Adipocyte (in vitro differentiated cells): ENCODE measurements around the gene TNN.

ENCODE experiments used
- DNase-seq: peaks from one replicate; pipeline ENCODE4 v3.0.0-alpha.2; 2015; ENCODE audit warnings: low read depth
- H3K27me3 ChIP-seq: replicated peaks from 2 replicates; pipeline ENCODE4 v1.7.0; 2013; ENCODE audit warnings: mild to moderate bottlenecking, low read length, moderate library complexity; ENCODE audit not compliant: control insufficient read depth, insufficient read depth
- H3K36me3 ChIP-seq: 2 replicates; pipeline ENCODE4 v1.7.0; 2013; ENCODE audit warnings: low read length, mild to moderate bottlenecking, moderate library complexity; ENCODE audit not compliant: control insufficient read depth, insufficient read depth, severe bottlenecking
- H3K4me1 ChIP-seq: 2 replicates; pipeline ENCODE4 v1.7.0; 2013; ENCODE audit warnings: mild to moderate bottlenecking, low read length, moderate library complexity; ENCODE audit not compliant: control insufficient read depth, insufficient read depth
- H3K4me3 ChIP-seq: 2 replicates; pipeline ENCODE4 v1.7.0; 2013; ENCODE audit warnings: mild to moderate bottlenecking, low read length, moderate library complexity
- H3K9ac ChIP-seq: 2 replicates; pipeline ENCODE4 v1.7.0; 2013; ENCODE audit warnings: mild to moderate bottlenecking, low read length, moderate library complexity
- H3K9me3 ChIP-seq: 2 replicates; pipeline ENCODE4 v1.7.0; 2013; ENCODE audit warnings: mild to moderate bottlenecking, low read length, moderate library complexity; ENCODE audit not compliant: control insufficient read depth

TNN gene

DNA sequence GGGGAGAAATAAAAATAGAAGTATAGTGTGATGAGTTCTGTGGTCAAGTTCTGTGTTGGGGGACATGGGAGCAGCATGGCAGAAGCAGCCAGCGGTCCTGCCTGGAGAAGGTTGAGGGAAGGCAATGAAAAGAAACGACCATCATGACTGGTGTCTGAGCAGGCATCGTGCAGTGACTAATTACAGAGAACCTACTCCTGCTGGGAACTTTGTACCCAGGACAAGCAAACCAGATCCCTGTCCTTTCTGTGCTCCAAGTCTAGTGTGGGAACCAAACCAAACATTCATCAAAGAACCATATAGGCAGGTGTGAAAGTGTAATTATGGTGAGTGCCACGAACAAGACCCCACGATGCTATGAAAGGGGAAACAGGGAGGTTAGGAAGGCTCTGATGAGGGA lies 99.1 kb downstream of the TNN start:
- no peak overlapping the region for H3K9ac ChIP-seq

DNA sequence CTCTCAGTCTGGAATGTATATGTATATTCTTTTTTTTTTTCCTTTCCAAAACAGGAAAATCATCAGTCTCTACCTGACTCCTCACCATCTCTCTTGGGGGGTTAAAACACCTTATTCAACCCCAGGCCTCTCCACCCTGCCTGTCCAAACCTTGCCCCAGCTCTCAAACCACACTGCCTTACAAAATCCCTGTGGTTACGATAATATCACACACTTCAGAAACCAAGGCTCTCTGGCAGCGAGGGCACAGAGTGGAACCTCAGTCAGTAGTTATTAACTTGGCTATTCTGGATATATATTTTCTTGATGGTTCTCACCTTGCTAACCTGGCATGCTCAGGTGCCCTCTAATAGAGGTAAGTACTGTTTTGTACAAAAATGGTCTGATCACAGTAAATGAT lies 100.2 kb downstream of the TNN start:
- H3K4me1 ChIP-seq, result no peaks in the 10 kb centered on the region
- no peaks in the 10 kb centered on the region for H3K9me3 ChIP-seq
- H3K9ac ChIP-seq, result no peak overlapping the region
- no peak overlapping the region for H3K4me3 ChIP-seq
- peaks cover 9% of the 10 kb centered on the region for H3K27me3 ChIP-seq
- DNase-seq, result no peak
- peaks cover 11% of the 10 kb centered on the region for H3K36me3 ChIP-seq

More for the DNA sequence above, 99.1 kb downstream of the TNN start:
- Histone ChIP-seq H3K36me3 (peaks cover 11% of the 10 kb centered on the region), H3K9me3 (no peaks in the 10 kb centered on the region), H3K4me1 (no peaks in the 10 kb centered on the region), H3K27me3 (peaks cover 9% of the 10 kb centered on the region), H3K4me3 (no peak overlapping the region)
- DNase-seq, result no peak

DNA sequence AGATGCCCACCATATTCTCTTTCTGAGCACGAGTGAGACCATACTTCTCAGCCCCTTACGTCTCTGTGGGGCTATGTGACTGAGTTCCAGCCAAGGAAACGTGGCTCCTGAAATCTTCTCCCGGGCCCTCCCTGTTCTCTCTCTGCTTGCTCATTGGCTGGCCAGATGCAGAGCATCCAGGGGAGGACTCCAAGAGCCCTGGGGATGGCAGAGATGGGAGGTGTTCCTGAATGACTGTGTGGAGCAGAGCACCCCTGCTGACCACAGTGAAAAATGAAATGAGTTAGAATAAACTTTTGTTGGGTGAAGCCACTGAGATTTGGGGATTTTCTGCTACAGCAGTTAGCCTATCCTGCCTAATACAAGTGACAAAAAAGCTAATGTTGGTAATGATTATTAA lies 101.1 kb downstream of the TNN start:
- Histone ChIP-seq H3K4me1 (no peaks in the 10 kb centered on the region), H3K27me3 (peaks cover 9% of the 10 kb centered on the region), H3K9ac (no peak overlapping the region), H3K36me3 (peaks cover 11% of the 10 kb centered on the region), H3K4me3 (no peak overlapping the region), H3K9me3 (no peaks in the 10 kb centered on the region)
- no peak for DNase-seq

DNA sequence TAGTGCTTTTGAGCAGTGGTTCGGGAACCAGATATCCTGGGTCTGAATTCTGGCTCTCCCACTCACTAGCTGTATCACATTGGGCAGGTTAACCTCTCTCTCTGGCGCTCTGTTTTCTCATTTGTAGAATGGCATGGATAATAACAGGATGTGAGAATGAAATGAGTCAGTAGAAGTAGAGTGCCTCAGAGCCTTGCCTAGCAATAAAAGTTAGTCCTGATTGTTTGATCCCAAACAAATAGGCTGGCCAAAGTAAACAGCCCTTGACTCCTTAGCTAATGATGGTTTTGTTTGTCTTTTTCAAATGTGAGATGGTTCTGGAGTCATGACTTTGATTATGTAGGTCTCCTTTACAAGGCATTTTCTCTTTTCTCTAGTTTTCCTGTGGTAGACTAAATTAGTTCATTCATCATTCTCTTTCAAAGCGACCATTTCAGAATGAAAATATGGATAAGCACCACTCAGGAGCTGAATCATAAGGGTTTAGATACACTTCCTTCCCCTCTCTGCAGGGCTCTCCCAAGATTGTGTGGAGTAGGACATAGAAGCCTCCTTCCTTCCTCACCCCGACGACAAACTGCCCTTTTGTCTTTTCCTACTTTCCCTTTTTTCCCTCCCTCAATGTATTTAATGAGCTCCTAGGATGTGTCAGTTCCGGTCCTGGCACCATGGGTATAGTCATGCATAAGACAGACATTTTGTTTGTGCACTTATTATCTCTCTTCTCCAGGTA lies 101.8 kb downstream of the TNN start:
- H3K9ac ChIP-seq, result no peak overlapping the region
- no peaks in the 10 kb centered on the region for H3K9me3 ChIP-seq
- DNase-seq, result no peak
- no peak overlapping the region for H3K4me3 ChIP-seq
- peaks cover 11% of the 10 kb centered on the region for H3K36me3 ChIP-seq
- H3K27me3 ChIP-seq, result peaks cover 9% of the 10 kb centered on the region
- H3K4me1 ChIP-seq, result peaks cover 4% of the 10 kb centered on the region

DNA sequence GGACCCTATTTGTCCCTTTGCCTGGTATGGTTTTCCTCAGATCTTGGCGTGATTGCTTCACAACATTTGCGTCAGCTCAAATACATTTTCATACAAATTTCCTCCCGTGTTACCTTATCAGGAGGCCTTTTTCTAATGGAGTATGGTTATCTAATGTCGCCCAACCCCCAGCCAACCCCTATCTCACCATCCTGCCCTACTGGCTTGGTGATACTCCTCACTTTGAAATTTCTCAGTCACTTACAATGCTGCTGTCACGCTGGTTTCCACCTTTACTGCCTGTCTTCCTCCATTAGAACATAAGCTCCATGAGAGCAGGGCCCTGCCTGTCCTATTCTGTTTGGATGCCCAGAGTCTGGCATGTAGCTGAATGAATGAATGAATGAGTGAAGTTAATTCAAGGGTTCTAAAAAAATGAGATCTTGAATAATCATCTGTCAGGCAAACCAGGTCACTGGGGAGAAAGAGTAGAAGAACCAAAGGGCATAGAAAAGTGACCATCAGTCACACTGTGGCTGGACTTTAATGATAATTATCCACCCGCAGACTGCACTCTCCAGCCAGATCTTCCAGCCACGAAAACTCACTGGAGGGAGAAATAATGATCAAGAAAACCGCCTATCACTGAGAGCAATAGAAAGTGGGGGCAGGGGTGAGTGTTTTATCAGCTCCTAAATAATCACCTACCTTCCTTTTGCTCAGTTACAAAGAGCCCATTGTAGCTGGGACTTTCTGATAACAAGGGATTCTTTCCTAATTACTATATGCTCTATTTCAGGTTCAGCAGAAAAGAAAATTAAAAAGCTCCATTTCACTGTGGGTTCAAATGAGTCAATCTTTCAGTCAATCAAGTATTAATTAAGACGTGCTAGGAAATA lies 103.6 kb downstream of the TNN start:
- H3K4me3 ChIP-seq, result no peak overlapping the region
- peaks cover 7% of the 10 kb centered on the region for H3K36me3 ChIP-seq
- H3K27me3 ChIP-seq, result peaks cover 8% of the 10 kb centered on the region
- H3K4me1 ChIP-seq, result peaks cover 7% of the 10 kb centered on the region
- no peak overlapping the region for H3K9ac ChIP-seq
- DNase-seq, result no peak
- H3K9me3 ChIP-seq, result no peaks in the 10 kb centered on the region

DNA sequence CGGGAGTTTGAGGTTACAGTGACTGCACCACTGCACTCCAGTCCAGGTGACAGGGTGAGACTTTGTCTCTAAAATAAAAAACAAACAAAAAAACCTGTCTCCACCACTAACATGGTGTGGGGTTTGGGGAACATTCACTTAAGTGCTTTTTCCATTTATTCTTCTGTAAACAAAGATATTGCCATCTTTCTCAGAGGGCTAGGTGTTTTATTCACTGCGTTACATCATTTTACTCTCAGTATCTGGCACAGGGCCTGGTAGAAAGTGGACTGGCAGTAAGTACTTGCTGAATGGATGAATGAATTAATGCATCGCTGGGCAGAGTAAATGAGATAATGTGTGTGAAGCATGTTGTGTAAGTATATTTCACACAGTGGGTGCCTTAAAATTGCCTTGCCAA lies 104.9 kb downstream of the TNN start:
- H3K27me3 ChIP-seq, result peaks cover 2% of the 10 kb centered on the region

DNA sequence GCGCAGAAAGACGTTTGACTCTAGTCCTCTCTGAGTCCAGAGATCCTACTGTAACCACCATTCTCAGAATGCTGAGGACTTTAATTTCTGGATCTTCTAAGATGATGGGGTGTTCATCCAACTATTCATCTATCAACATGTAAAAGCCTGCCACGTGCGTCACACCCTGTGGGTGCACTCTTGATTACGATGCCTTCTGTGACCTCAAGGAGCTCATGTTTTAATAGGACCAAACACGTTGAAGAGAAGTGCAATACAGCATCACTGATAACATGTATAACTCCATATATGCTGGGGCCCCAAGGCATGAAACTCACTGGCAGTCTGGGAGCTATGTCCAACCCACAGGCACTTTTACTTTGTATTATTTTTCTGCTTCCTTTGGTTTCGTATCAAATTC lies 105.9 kb downstream of the TNN start:
- peaks cover 7% of the 10 kb centered on the region for H3K4me1 ChIP-seq
- H3K9ac ChIP-seq, result no peak overlapping the region
- no peak overlapping the region for H3K4me3 ChIP-seq
- no peak for DNase-seq
- H3K36me3 ChIP-seq, result peaks cover 14% of the 10 kb centered on the region
- H3K27me3 ChIP-seq, result no peaks in the 10 kb centered on the region
- H3K9me3 ChIP-seq, result no peaks in the 10 kb centered on the region

More for the DNA sequence above, 104.9 kb downstream of the TNN start:
- Histone ChIP-seq H3K36me3 (peaks cover 13% of the 10 kb centered on the region), H3K9me3 (no peaks in the 10 kb centered on the region), H3K4me3 (no peak overlapping the region), H3K4me1 (peaks cover 7% of the 10 kb centered on the region), H3K9ac (no peak overlapping the region)
- DNase-seq, result no peak

DNA sequence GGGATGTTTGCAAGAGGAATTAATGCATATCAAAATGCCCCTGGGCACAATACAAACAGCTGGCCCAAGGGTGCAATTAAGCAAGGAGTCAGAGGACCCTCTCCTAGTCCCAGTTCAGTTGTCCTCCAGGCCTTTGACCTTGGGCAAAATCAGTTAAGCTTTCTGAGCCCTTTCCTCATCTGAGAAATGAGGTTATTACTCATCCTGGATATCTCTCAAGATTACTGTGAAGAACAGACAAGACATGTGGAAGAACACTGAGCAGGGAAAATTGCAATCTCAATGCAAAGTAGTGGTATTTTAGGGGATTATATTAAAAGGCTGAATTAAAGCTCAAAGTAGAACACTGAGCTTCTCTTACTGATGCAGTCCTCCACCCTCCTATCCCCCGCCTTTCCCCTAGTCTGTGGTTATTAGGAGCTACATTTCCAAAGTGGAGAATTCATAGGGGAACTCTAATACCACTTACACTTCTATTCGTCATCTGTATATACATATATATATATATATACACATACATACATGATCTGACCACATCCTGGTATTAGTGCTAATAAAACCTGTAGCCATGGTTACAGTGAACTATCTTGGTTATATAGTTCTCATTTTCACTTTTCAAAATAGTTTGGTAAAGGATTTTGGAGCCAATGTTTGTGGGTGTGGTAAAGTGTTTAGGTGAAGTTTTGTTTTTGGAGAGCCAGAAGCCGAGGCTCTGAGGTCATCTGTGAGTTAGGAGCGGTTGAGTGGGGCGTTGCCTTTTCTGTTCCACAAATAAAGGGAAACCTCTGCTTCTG lies 106.9 kb downstream of the TNN start:
- peaks cover 7% of the 10 kb centered on the region for H3K4me1 ChIP-seq
- peaks cover 12% of the 10 kb centered on the region for H3K36me3 ChIP-seq
- no peaks in the 10 kb centered on the region for H3K9me3 ChIP-seq
- H3K4me3 ChIP-seq, result no peak overlapping the region
- H3K27me3 ChIP-seq, result no peaks in the 10 kb centered on the region
- no peak for DNase-seq
- no peak overlapping the region for H3K9ac ChIP-seq

DNA sequence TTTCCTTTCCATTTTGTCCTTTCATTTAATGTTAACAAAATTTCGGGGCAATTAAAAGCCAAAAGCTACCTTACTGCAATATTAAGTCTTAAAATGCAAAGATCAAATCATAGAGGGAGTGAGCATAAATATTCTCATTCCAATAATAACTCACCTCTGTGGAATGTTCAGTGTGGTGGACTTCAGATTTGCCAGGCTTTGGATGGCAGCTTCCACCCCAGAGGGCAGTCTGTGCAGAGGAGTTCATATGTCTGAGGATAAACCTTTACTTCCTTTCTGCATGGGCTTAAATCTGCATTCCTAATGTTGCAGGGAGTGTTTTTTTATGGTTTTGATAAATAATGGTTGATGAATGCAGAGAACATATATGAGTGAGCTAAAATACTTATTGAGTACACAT lies 108.6 kb downstream of the TNN start:
- H3K9me3 ChIP-seq, result no peaks in the 10 kb centered on the region
- no peak overlapping the region for H3K4me3 ChIP-seq
- peaks cover 11% of the 10 kb centered on the region for H3K36me3 ChIP-seq

DNA sequence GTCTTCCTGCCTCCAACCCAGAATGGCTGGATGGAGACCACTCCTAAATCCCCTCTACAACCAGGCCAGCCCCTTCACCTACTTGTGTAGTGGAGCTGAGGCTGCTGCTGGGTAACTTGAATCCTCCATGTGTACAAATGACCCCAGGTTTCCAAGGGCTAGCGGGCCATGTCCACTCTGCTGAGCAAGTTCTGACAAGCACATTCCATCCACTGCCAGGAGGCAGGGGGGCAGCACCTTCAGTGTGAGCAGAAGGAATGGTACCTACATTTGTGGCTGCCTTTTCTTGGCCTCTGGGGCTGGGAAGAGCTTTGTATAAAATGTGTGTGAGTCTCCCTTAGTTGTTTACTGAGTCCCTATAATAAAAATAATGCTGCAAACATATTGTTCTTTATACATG lies 110.4 kb downstream of the TNN start:
- no peak for DNase-seq
- peaks cover 7% of the 10 kb centered on the region for H3K4me1 ChIP-seq
- no peaks in the 10 kb centered on the region for H3K9me3 ChIP-seq
- H3K27me3 ChIP-seq, result peaks cover 10% of the 10 kb centered on the region
- H3K36me3 ChIP-seq, result peaks cover 8% of the 10 kb centered on the region
- H3K4me3 ChIP-seq, result no peak overlapping the region
- H3K9ac ChIP-seq, result no peak overlapping the region

More for the DNA sequence above, 108.6 kb downstream of the TNN start:
- DNase-seq, result no peak
- Histone ChIP-seq H3K9ac (no peak overlapping the region), H3K4me1 (peaks cover 7% of the 10 kb centered on the region), H3K27me3 (peaks cover 2% of the 10 kb centered on the region)

DNA sequence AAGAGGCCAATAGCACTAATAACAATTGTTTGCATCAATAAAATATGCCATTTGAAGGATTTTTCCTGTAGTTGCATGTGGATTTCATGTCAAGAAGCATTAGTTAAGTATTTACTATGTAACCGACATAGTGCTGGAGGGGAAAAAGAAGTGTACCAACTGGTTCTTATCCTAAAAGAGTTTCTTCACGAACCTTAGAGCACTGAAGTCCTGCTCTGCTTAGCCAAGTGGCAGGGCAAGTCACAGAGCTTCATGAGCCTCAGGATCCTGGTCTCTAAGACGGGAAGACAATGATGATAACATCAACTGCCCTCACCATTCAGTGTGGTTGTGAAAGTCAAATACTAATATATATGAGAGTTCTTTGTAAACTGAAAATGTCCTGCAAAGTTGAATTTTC lies 110.8 kb downstream of the TNN start:
- no peak overlapping the region for H3K4me3 ChIP-seq
- H3K9me3 ChIP-seq, result no peaks in the 10 kb centered on the region
- peaks cover 10% of the 10 kb centered on the region for H3K27me3 ChIP-seq
- H3K36me3 ChIP-seq, result peaks cover 8% of the 10 kb centered on the region
- H3K4me1 ChIP-seq, result peaks cover 7% of the 10 kb centered on the region
- no peak for DNase-seq
- no peak overlapping the region for H3K9ac ChIP-seq
